ENCODE results near the gene APBA3. TPM values are rescaled to one million over a fixed set of nuclear protein-coding genes. Genes with fewer than 3 reads are reported as not detected.

APBA3 gene
- total and polyA plus RNA-seq, 9 of the 15 experiments (the other 6 are each of a cell fraction or from before 2014, with no cell fraction given) = 0.10 to 29.5 (median 11.5) TPM

GRCh38 chr19:3774621-3775373 lies 13.3 kb upstream of the APBA3 start:
- H3K9me1 ChIP-seq (ENCODE audit: control insufficient read depth, insufficient read depth, low read length) = no peaks in the 10 kb centered on the region
- ChIA-PET CTCF (ENCODE audit: low intra/inter-chr PET ratio) (no interaction called here), POLR2A (interaction anchor here (0.6 to 5.9 kb wide), 5 partner anchors 9 to 452 kb away, joined by 3 to 48 read pairs (median 3); partner anchors contain the start of genes APBA3 and MRPL54)
- peak overlapping the region in 1 of 2 experiments; percentile 66; a peak in 2 of 4 replicates for H3K9ac ChIP-seq (ENCODE audit: insufficient read depth in 1 of 2, low read depth in 2 of 2, low read length in 2 of 2)
- H3K4me3 ChIP-seq = no peak overlapping the region
- peak; percentile 42 to 50 (median 48) for DNase-seq (ENCODE audit: extremely low read depth in 1 of 4, low spot score in 3 of 4)
- H3K4me2 ChIP-seq (ENCODE audit: insufficient read depth, low read length) = no peak overlapping the region
- no peaks in the 10 kb centered on the region for H3K79me2 ChIP-seq (ENCODE audit: control insufficient read depth, insufficient read depth, low read length)
- WGBS (ENCODE audit: insufficient coverage, low coverage, missing lambda C conversion rate) = 27% methylated on average over 24 of the region's 25 CpGs
- no peak overlapping the region for H3K27ac ChIP-seq (ENCODE audit: extremely low read depth, low read depth, low read length)
- ATAC-seq = peak; percentile 50
- intact Hi-C loops (cut with micrococcal nuclease) (no loop called here), in situ Hi-C loops (cut with MboI) (no loop called here)
- H3K36me3 ChIP-seq (ENCODE audit: control insufficient read depth, insufficient read depth, low read length) = no peaks in the 10 kb centered on the region
- peaks cover 0 to 48% of the 10 kb centered on the region in 2 experiments; a peak in 3 of 5 replicates for H3K4me1 ChIP-seq (replicated peaks in 1 of 2; ENCODE audit: control insufficient read depth in 2 of 2, insufficient read depth in 2 of 2, low read length in 2 of 2)
- H2AFZ ChIP-seq (ENCODE audit: low read depth, low read length) = no peak overlapping the region
- no peaks in the 10 kb centered on the region for H3K27me3 ChIP-seq (ENCODE audit: control insufficient read depth in 2 of 2, insufficient read depth in 2 of 2, low read length in 2 of 2)
- H4K20me1 ChIP-seq (replicated peaks; ENCODE audit: control insufficient read depth, insufficient read depth, low read length) = no peaks in the 10 kb centered on the region
- no peaks in the 10 kb centered on the region for H3K9me3 ChIP-seq (replicated peaks; ENCODE audit: control insufficient read depth, insufficient read depth, low read depth, low read length)
- no peak for FAIRE-seq
- TF ChIP-seq RAD51 (IDR thresholded peaks at IDR 0.05; ENCODE audit: borderline replicate concordance, low read depth) (no peak), KDM2B (CRISPR knock-in tag; IDR thresholded peaks at IDR 0.05) (no peak), ZBTB7A (IDR thresholded peaks at IDR 0.05; ENCODE audit: borderline replicate concordance, control insufficient read depth, low read depth, low read length) (peak; percentile 32; the same call in 1 of the 2 replicates), DMBX1 (CRISPR knock-in tag; IDR thresholded peaks at IDR 0.05; ENCODE audit: borderline replicate concordance) (no peak), ESRRA (IDR thresholded peaks at IDR 0.05; ENCODE audit: borderline replicate concordance, low read depth) (peak; percentile 60; the same call in 1 of the 2 replicates)
- TF ChIP-seq, protein P1, sequence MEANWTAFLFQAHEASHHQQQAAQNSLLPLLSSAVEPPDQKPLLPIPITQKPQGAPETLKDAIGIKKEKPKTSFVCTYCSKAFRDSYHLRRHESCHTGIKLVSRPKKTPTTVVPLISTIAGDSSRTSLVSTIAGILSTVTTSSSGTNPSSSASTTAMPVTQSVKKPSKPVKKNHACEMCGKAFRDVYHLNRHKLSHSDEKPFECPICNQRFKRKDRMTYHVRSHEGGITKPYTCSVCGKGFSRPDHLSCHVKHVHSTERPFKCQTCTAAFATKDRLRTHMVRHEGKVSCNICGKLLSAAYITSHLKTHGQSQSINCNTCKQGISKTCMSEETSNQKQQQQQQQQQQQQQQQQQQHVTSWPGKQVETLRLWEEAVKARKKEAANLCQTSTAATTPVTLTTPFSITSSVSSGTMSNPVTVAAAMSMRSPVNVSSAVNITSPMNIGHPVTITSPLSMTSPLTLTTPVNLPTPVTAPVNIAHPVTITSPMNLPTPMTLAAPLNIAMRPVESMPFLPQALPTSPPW (CRISPR knock-in tag; IDR thresholded peaks at IDR 0.05) = peak; percentile 77
- TF ChIP-seq, protein P2, sequence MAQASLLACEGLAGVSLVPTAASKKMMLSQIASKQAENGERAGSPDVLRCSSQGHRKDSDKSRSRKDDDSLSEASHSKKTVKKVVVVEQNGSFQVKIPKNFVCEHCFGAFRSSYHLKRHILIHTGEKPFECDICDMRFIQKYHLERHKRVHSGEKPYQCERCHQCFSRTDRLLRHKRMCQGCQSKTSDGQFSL (CRISPR knock-in tag; IDR thresholded peaks at IDR 0.05) = peak; percentile 73
- TF ChIP-seq, protein P2 (tag; IDR thresholded peaks at IDR 0.05) = no peak
- no TSS peak for BruUV-seq (replicated peaks)
